Right forelimb (tissue), 1 donor: ENCODE results near the gene LRRC73.
"Not testable (repeated sequence)": the region's sequence is repeated elsewhere in the genome, so short reads cannot be mapped to it uniquely, and the experiment has no call there.

Source experiments
- DNase-seq: peaks from one replicate; pipeline ENCODE4 v3.0.0-alpha.2; 2018

Gene LRRC73

GRCh38 chr6:43509142-43509983, 783 bp downstream of the LRRC73 start:
- no peak for DNase-seq

DNA sequence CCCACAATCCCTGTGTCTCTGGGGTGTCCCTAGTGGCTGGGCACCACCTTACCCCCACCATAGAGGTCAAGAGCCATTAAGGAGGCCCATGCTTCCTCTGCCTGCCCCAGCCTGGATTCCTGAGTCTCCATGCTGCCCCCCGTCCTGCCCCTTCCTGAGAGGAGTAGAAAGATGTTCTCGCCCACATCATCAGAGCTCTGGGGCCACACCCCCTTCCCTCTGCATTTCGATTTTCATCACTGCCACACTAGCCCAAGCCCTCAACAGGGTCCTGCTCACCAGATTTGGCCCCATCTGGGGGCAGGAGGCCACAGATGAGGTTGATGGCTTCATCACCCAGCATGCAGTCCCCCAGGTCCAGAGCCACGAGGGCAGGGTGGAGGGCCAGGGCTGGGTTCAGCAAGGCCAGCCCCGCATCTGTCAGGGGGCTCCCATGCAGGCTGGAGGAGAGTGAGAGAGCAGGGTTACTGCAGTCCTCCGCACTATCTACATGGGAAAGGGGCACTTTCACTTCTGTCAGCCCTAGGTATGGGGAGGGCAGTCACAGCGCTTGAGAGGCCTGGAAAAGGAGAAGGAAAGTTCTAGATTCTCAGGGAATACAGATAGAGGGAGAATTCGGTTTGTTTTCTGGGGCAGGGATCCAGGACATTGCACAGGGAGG, 1.5 kb downstream of the LRRC73 start:
- no peak for DNase-seq

DNA sequence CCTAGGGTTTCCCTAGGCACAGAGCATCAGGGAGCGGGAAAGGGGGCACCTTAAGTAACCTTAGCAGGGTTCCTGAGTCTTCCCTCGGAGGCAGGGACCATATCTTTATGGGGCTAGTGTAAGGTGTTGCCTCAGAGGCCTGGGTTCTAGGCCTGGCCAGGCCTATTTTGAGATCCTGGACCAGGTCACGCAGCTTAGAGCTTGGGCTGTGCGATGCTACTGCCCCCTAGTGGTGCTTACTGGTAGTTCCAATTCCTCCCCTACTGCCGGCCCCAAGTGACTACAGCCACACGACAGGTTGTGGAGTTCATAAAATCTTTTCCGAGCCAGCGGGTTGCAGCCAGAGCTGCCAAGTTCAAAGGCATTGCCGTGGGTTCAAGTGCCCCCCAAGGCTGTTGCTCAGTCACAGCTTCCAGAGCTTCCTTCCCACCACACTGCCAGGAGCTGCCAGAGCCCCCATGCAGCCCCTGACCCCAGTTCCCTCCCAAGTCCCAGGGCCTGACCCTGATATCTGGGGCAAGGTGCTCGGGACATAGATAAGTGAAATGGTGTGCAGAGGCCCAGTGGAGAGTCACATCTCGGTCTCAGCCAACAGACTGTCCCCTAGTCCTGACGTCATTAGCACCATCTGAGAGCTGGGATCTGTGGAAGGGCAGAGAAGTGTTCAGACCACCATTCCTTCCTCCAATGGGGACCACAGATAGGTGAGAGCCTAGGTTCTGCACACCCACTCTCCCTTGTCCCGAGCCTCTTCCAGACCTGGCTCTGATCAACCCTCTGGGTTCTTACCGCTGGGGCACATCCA, 3.3 kb downstream of the LRRC73 start:
- DNase-seq, result peak; percentile 85

DNA sequence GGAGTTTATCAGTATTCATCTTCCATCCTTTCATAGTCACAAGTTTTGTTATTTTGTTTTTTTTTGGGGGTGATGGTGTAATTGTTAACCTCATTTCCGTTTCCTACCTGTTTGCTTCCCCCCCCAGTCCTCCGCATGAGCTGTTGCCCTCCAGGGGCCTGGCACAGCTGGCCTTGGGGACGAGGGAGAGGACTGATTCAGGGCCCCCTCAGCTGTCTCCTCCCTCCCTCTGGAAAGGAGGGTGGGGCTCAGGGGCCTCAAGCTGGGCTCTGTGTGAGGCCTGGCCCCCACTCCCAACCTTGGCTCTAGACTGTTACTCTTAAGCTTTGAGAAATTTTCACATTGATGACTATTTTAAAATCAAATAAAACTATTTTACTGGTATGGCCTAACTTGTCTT, 4.0 kb downstream of the LRRC73 start:
- no peak for DNase-seq

GRCh38 chr6:43505718-43506117, 4.4 kb downstream of the LRRC73 start:
- DNase-seq, result no peak

DNA sequence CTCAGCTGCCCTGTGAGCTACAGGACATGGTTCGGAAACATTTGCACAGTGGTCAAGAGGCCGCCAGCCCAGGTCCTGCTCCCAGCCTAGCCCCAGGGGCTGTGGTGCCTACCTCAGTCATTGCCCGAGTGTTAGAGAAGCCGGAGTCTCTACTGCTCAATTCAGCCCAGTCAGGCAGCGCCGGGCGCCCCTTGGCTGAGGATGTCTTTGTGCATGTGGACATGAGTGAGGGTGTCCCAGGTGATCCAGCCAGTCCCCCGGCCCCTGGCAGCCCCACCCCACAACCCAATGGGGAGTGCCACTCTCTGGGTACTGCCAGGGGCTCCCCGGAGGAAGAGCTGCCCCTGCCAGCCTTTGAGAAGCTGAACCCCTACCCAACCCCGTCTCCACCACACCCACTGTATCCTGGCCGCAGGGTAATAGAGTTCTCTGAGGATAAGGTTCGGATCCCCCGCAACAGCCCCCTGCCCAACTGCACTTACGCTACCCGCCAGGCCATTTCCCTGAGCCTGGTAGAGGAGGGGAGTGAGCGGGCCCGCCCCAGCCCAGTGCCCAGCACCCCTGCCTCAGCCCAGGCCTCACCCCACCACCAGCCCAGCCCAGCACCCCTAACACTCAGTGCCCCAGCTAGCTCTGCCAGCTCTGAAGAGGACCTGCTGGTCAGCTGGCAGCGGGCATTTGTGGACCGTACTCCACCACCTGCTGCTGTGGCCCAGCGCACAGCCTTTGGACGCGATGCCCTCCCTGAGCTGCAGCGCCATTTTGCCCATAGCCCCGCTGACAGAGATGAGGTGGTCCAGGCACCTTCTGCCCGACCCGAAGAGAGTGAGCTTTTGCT, 5.2 kb downstream of the LRRC73 start:
- no peak for DNase-seq

- no peak for DNase-seq
These were observed 6.7 kb downstream of the LRRC73 start for GRCh38 chr6:43503443-43503842.

DNA sequence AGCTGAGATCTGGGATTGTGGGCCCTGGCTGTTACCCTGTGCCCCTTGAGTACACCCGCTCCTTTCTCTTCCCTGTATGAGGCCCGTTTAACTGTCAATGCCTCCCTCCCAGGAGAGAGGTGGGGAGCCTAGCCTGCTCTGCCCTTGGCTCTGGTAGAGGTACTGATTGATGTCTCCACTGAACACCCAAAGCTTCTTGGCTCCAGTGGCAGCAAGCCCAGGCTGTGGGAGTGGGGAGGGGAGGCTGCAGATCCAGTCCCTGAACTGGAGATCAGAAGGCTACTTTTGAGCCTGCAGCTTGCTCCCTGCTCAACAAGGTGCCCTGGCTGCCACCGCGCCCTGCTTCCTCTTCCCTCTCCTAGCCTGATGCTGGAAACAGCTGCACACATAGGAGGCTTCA, 7.5 kb downstream of the LRRC73 start:
- DNase-seq, result no peak

- DNase-seq, result no peak
These were observed 9.2 kb downstream of the LRRC73 start for GRCh38 chr6:43500921-43501320.

DNA sequence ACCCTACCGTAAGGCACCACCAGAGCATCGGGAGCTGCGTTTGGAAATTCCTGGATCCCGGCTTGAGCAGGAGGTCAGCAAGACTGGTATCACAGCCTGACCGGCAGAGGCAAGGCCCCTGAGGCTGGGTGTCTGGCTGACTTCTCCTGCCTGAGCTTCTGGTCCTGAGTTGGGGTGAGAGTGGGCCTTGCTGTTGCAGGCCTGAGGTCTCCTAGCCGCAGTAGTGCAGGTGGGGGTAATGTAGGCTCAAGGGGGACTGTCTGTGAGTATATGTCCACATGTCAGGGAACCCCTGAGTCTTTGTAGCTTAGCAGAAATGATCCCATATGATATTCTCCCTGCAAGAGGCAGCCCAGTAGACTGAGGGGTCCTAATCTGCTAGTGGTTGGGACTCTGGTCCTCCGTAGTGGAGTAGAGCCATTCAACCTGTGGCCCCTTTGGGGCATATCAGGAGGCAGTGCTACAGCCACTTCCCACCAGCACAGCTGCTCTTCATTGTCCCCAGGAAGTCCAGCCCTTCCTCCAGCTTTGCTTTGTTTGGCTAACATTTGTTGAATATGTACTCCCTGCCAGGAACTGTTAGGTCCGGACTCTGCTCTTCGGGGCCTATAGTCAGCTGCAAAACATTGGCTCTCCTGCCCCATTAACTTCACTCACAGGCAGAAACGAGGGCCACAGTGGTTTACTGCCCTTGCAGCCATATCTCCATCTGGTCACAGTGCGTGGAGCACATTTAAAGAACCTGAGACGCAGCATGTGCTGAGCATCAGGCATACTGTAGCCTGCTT, 10.9 kb downstream of the LRRC73 start:
- DNase-seq, result no peak

- DNase-seq, result not testable (repeated sequence)
These were observed 11.9 kb downstream of the LRRC73 start for GRCh38 chr6:43498291-43498690.

- DNase-seq, result no peak
These were observed 12.5 kb downstream of the LRRC73 start for GRCh38 chr6:43497689-43498088.

GRCh38 chr6:43497129-43497396, 13.1 kb downstream of the LRRC73 start:
- no peak for DNase-seq

DNA sequence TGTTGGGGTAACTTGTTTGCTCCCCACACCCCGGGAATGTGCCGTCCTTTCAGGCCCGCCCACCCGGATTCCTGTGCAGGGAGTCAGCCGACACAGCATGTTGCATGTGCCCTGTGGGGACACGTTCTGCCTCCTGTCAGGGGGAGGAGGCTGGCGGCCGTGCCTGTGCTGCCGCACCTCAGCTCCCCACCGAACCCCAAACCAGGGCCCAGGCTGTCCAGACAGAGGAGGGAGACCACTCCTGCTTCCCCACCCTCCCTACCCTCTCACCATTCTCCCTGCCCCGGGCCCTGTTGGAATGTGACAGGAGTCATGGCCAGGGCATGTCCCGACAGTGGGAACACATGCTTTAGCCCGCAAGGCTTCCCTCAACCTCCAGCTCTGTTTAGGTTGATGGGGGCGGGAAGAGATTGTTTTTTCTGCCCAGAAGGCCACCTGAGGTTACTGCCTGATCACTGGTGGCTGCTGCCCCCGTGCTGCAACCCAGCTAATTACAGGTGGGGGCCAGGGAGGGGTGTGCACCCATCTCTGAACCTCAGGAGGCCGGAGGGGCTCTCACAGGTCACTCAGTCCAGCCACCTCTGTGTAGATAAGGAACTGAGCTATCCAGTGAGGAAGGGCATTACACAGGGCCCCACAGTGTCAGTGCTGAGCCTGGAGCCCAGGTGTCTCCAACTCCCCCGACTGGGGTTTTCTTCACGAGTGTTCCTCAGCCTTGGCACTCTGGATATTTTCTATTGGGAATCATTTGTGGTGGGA, 13.6 kb downstream of the LRRC73 start:
- no peak for DNase-seq

DNA sequence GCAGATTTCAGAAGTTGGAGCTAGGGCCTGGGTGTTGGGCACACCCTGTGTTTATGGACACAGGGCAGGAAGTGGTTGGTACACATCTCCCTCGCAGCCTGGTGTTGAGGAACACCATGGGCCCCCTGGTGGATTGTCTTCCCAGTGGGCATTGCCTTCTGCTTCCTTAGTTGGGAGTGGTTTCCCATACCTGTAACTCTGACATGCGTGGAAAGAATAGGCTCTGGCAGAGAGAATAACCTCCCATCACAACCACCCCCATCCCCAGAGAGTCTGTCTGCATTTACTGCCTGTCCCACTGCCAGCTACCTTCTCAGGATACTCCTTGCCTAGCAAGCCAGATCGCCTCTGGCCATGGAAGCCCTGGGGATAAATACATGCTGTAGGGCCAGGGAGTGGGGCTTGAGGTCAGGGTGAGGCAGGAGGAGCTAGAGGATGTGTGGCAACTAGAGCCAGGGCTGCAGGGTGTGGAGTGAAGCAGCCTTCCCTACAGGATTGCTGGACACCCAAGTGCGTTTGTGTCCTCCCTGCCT, 14.7 kb downstream of the LRRC73 start:
- DNase-seq, result no peak

- no peak for DNase-seq
These were observed 15.4 kb downstream of the LRRC73 start for GRCh38 chr6:43494766-43495165.

DNA sequence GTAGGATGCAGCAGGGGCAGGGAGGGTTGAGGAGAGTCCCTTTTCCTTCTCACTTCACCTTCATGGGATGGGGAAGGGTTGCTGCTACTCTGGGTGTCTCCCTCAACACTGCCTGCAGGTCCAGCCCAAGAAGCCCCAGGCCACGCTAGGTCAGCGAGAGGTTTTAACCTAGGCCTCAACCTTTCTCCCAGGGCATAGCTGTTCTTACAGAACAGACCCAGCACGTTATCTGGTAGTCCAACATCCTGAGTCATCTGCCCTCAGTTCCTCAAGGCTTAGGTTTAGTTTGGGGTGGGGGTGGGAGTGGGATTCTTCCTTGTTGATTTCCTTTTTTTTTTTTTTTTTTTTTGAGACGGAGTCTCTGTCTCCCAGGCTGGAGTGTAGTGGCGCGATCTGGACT, 15.8 kb downstream of the LRRC73 start:
- DNase-seq, result no peak

DNA sequence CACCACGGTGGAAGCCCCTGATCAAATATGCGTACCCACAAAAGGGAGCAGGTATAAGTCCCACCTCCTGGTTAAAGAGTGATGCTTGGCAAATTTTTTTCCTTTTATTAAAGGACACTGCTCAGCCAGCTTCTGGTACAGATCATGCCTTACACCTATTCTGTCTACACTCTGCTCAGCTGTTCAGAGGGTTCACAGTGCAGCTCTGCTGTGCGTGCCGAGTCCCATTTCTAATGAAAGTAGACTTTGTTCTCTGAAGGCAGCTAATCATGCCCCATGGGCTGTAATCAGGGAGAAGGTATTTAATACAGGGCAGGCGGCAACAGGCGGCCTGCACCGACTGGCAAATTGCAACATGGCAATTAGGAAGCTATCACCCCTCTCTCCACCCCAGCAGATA, 16.3 kb downstream of the LRRC73 start:
- no peak for DNase-seq

DNA sequence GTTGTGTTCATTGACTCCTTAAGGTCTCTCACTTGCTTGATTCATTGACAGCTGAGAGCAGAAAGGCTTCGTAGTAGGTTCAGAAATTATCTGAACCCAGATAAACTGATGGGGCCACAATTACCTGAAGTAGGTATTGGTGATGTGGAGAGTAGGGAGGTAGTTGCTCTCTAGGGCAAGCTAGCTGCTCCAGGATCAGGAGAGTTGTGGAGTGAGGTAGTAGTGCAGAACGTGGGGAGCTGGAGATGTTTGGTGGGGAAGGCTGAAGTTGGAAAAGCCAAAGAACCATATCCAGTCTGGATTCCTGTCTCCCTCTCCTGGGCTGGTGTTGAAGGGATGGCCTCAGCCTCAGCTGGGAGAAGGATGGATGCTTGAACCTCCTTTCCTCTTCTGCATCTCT, 16.9 kb downstream of the LRRC73 start:
- DNase-seq, result no peak

DNA sequence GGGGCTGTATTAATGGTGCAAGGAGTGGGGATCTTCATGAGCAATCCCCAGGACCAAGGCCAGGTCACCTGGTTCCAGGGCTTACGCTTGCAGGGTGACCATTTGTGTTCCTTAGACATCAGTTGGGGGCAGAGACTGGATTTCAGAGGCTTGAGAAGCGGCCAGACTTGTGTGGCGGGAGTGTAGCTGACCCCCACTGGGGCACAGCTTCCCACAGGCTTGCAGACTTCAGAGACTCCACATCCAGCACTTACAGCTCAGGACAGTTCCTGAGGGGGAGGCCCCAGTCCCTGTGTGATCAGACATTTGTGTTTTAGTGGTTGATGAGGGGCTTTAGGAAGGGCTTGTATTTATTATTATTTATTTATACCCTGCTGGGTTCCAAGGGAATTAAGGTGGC, 17.5 kb downstream of the LRRC73 start:
- no peak for DNase-seq
